Astrocyte (in vitro differentiated cells and primary cell): ENCODE results near the gene MRPS6. TPM values are rescaled to one million over a fixed set of nuclear protein-coding genes. Genes with fewer than 3 reads are reported as not detected.
A peak's percentile ranks its signal among the peaks of the same experiment; 100 is the strongest.

Source experiments
- DNase-seq: peaks from one replicate; pipeline ENCODE4 v3.0.0-alpha.2; 2010; ENCODE audit warnings: low read depth
- FAIRE-seq: peaks from 2 replicates; lab custom pipeline; 2011; peaks lifted over from hg19 to GRCh38; lab: Jason Lieb, UNC
- H2AFZ ChIP-seq: 2 replicates; pipeline ENCODE4 v1.6.0; 2012; ENCODE audit warnings: low read depth, low read length, inconsistent platforms
- H3K27ac ChIP-seq: 2 replicates; pipeline ENCODE4 v1.5.1; 2011; ENCODE audit warnings: low read depth, low read length, inconsistent platforms
- H3K27me3 ChIP-seq: 2 replicates; pipeline ENCODE4 v1.6.0; 2011; ENCODE audit warnings: low read length, inconsistent platforms; ENCODE audit not compliant: insufficient read depth
- H3K36me3 ChIP-seq: 2 replicates; pipeline ENCODE4 v1.5.1; 2011; ENCODE audit warnings: low read length, inconsistent platforms; ENCODE audit not compliant: insufficient read depth
- H3K4me1 ChIP-seq: 2 replicates; pipeline ENCODE4 v1.5.1; 2011; ENCODE audit warnings: low read length, inconsistent platforms; ENCODE audit not compliant: insufficient read depth
- H3K4me2 ChIP-seq: 2 replicates; pipeline ENCODE4 v1.6.0; 2012; ENCODE audit warnings: low read length, inconsistent platforms
- H3K4me3 ChIP-seq: 2 replicates; pipeline ENCODE4 v1.5.1; 2011; ENCODE audit warnings: low read depth, mild to moderate bottlenecking, low read length, inconsistent platforms; ENCODE audit not compliant: insufficient read depth
- H3K79me2 ChIP-seq: 2 replicates; pipeline ENCODE4 v1.6.0; 2012; ENCODE audit warnings: mild to moderate bottlenecking, low read length, inconsistent platforms; ENCODE audit not compliant: insufficient read depth
- H3K9ac ChIP-seq: 2 replicates; pipeline ENCODE4 v1.6.0; 2012; ENCODE audit warnings: mild to moderate bottlenecking, low read length, inconsistent platforms
- H3K9me3 ChIP-seq: 2 replicates; pipeline ENCODE4 v1.5.1; 2012; ENCODE audit warnings: low read depth, mild to moderate bottlenecking, low read length, inconsistent platforms; ENCODE audit not compliant: insufficient read depth
- H4K20me1 ChIP-seq: 2 replicates; pipeline ENCODE4 v1.6.0; 2012; ENCODE audit warnings: low read length, inconsistent platforms; ENCODE audit not compliant: insufficient read depth
- H3K27ac Mint-ChIP-seq: one replicate; pipeline ENCODE4 v1.8.0; 2021; ENCODE audit warnings: mild to moderate bottlenecking, mixed read lengths; ENCODE audit not compliant: unreplicated experiment
- H3K27me3 Mint-ChIP-seq: one replicate; pipeline ENCODE4 v1.8.0; 2021; ENCODE audit warnings: low read depth, mixed read lengths; ENCODE audit not compliant: unreplicated experiment
- H3K36me3 Mint-ChIP-seq: one replicate; pipeline ENCODE4 v1.8.0; 2021; ENCODE audit warnings: low read depth, mixed read lengths; ENCODE audit not compliant: unreplicated experiment
- H3K4me1 Mint-ChIP-seq: one replicate; pipeline ENCODE4 v1.8.0; 2021; ENCODE audit warnings: low read depth, mixed read lengths; ENCODE audit not compliant: unreplicated experiment
- H3K4me3 Mint-ChIP-seq: one replicate; pipeline ENCODE4 v1.8.0; 2021; ENCODE audit warnings: mild to moderate bottlenecking, moderate library complexity, mixed read lengths; ENCODE audit not compliant: unreplicated experiment
- H3K9me3 Mint-ChIP-seq: one replicate; pipeline ENCODE4 v1.8.0; 2021; ENCODE audit warnings: mild to moderate bottlenecking, mixed read lengths; ENCODE audit not compliant: unreplicated experiment
- CTCF ChIP-seq: IDR thresholded peaks from 2 replicates; pipeline ENCODE4 v1.5.1; 2011; ENCODE audit warnings: low read depth, mild to moderate bottlenecking, inconsistent platforms, low read length, moderate library complexity; ENCODE audit not compliant: insufficient read depth
- EZH2 ChIP-seq: IDR thresholded peaks from 2 replicates; pipeline ENCODE4 v1.6.1; 2012; ENCODE audit warnings: mild to moderate bottlenecking, low read length, inconsistent platforms; ENCODE audit not compliant: insufficient read depth
- total RNA-seq: library from RNA; stranded (reverse); gene quantifications from 2 replicates; pipeline ENCODE4 v1.2.1, GENCODE V29; 2021

The MRPS6 gene
- total RNA-seq, 1 donor from 2014 or later, result 67.5 TPM

- DNase-seq (no peak), FAIRE-seq (no peak)
- Histone ChIP-seq H3K9ac (no peak overlapping the region), H3K9me3 (no peaks in the 10 kb centered on the region), H2AFZ (no peak overlapping the region), H3K79me2 (peaks cover 66% of the 10 kb centered on the region), H3K36me3 (peaks cover 3% of the 10 kb centered on the region), H3K27me3 (no peaks in the 10 kb centered on the region), H3K4me2 (no peak overlapping the region), H3K27ac (no peak overlapping the region), H4K20me1 (peaks cover 39% of the 10 kb centered on the region), H3K4me3 (no peak overlapping the region), H3K4me1 (peaks cover 22% of the 10 kb centered on the region)
- H3K9me3 Mint-ChIP-seq, result no peaks in the 10 kb centered on the region
- H3K27me3 Mint-ChIP-seq, result no peaks in the 10 kb centered on the region
- H3K27ac Mint-ChIP-seq, result no peak overlapping the region
- peaks cover 41% of the 10 kb centered on the region for H3K4me1 Mint-ChIP-seq
- no peak overlapping the region for H3K4me3 Mint-ChIP-seq
- peaks cover 22% of the 10 kb centered on the region for H3K36me3 Mint-ChIP-seq
- no peak for TF ChIP-seq CTCF
- no peak for TF ChIP-seq EZH2
These were observed 59.5 kb downstream of the MRPS6 start for GRCh38 chr21:34132926-34133325.

- DNase-seq (no peak), FAIRE-seq (no peak)
- Mint-ChIP-seq H3K4me3 (no peak overlapping the region), H3K27ac (no peak overlapping the region), H3K36me3 (peaks cover 26% of the 10 kb centered on the region), H3K27me3 (no peaks in the 10 kb centered on the region), H3K9me3 (no peaks in the 10 kb centered on the region), H3K4me1 (peaks cover 40% of the 10 kb centered on the region)
- H3K4me3 ChIP-seq, result no peak overlapping the region
- H4K20me1 ChIP-seq, result peaks cover 36% of the 10 kb centered on the region
- TF ChIP-seq CTCF (no peak), EZH2 (no peak)
- H3K79me2 ChIP-seq, result peaks cover 66% of the 10 kb centered on the region
- no peak overlapping the region for H3K4me2 ChIP-seq
- H3K9ac ChIP-seq, result no peak overlapping the region
- peaks cover 22% of the 10 kb centered on the region for H3K4me1 ChIP-seq
- no peak overlapping the region for H3K27ac ChIP-seq
- H3K27me3 ChIP-seq, result no peaks in the 10 kb centered on the region
- H3K9me3 ChIP-seq, result no peaks in the 10 kb centered on the region
- peaks cover 3% of the 10 kb centered on the region for H3K36me3 ChIP-seq
- no peak overlapping the region for H2AFZ ChIP-seq
These were observed 60.0 kb downstream of the MRPS6 start for GRCh38 chr21:34133392-34133791.

GRCh38 chr21:34133802-34134201 lies 60.4 kb downstream of the MRPS6 start:
- no peak overlapping the region for H3K9ac ChIP-seq
- TF ChIP-seq EZH2, result no peak
- TF ChIP-seq CTCF, result peak; percentile 13
- Mint-ChIP-seq H3K27me3 (no peaks in the 10 kb centered on the region), H3K4me3 (no peak overlapping the region), H3K27ac (no peak overlapping the region), H3K36me3 (peaks cover 26% of the 10 kb centered on the region), H3K4me1 (peaks cover 36% of the 10 kb centered on the region), H3K9me3 (no peaks in the 10 kb centered on the region)
- H3K27me3 ChIP-seq, result no peaks in the 10 kb centered on the region
- H3K9me3 ChIP-seq, result no peaks in the 10 kb centered on the region
- no peak overlapping the region for H3K4me3 ChIP-seq
- FAIRE-seq, result no peak
- peaks cover 66% of the 10 kb centered on the region for H3K79me2 ChIP-seq
- peaks cover 3% of the 10 kb centered on the region for H3K36me3 ChIP-seq
- peaks cover 33% of the 10 kb centered on the region for H4K20me1 ChIP-seq
- H2AFZ ChIP-seq, result no peak overlapping the region
- no peak for DNase-seq
- H3K4me1 ChIP-seq, result peaks cover 20% of the 10 kb centered on the region
- no peak overlapping the region for H3K4me2 ChIP-seq
- no peak overlapping the region for H3K27ac ChIP-seq
